ENCODE results near the gene CDC42BPA. TPM values are rescaled to one million over a fixed set of nuclear protein-coding genes. Genes with fewer than 3 reads are reported as not detected.

Gene CDC42BPA
- total and polyA plus RNA-seq, 4 donors: 8.1 to 71.3 (median 33.0) TPM

GRCh38 chr1:226987623-226988333 is 330.5 kb downstream of the CDC42BPA start:
- peaks cover 0 to 2% of the 10 kb centered on the region in 2 donors for H3K4me1 ChIP-seq (ENCODE audit: control insufficient read depth in 1 of 2, insufficient read depth in 2 of 2, low read length in 2 of 2)
- intact Hi-C loops (cut with DNase I): no loop called here
- H3K36me3 ChIP-seq (ENCODE audit: control insufficient read depth in 1 of 2, insufficient read depth in 2 of 2, low read length in 1 of 2): peaks cover 2% of the 10 kb centered on the region in 2 donors
- no peaks in the 10 kb centered on the region for H3K9me3 ChIP-seq (ENCODE audit: control insufficient read depth, low read length)
- H3K27ac ChIP-seq (ENCODE audit: low read depth in 1 of 2, low read length in 2 of 2): no peak overlapping the region
- WGBS, 2 donors: 88 to 91% methylated on average over 16 of the region's 16 CpGs
- H3K4me3 ChIP-seq (ENCODE audit: low read length in 2 of 2): no peak overlapping the region
- ATAC-seq (ENCODE audit: low FRiP score) (no peak), DNase-seq (no peak)
- no peaks in the 10 kb centered on the region for H3K27me3 ChIP-seq (ENCODE audit: control insufficient read depth in 1 of 2, insufficient read depth in 2 of 2, low read length in 1 of 2)

DNA sequence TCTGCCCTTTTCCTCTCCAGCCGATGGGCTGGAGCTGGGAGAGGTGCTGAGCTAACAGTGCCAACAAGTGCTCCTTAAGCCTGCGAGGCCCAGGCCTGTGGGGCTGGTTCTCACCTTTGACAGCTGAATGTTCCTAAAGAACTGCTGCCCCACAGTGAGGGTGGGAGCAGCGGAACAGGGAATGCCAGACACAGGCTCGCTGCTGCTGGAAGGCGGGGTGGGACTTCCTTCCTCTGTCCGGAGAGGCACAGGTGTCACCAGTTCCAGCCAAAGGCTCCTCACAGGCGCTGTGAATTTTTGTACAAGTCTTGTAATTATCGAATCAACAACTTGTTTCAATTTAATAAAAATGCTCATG is 331.1 kb downstream of the CDC42BPA start:
- Histone ChIP-seq H3K36me3 (ENCODE audit: control insufficient read depth in 1 of 2, insufficient read depth in 2 of 2, low read length in 1 of 2) (peaks cover 2% of the 10 kb centered on the region in 2 donors), H3K27ac (ENCODE audit: low read depth in 1 of 2, low read length in 2 of 2) (no peak overlapping the region), H3K4me1 (ENCODE audit: control insufficient read depth in 1 of 2, insufficient read depth in 2 of 2, low read length in 2 of 2) (peaks cover 0 to 2% of the 10 kb centered on the region in 2 donors)

GRCh38 chr1:226986496-226987178 is 331.7 kb downstream of the CDC42BPA start:
- DNase-seq (no peak), ATAC-seq (ENCODE audit: low FRiP score) (no peak)
- intact Hi-C loops (cut with DNase I): no loop called here
- Histone ChIP-seq H3K4me1 (ENCODE audit: control insufficient read depth in 1 of 2, insufficient read depth in 2 of 2, low read length in 2 of 2) (peaks cover 0 to 2% of the 10 kb centered on the region in 2 donors), H3K4me3 (ENCODE audit: low read length in 2 of 2) (no peak overlapping the region), H3K36me3 (ENCODE audit: control insufficient read depth in 1 of 2, insufficient read depth in 2 of 2, low read length in 1 of 2) (peaks cover 2% of the 10 kb centered on the region in 2 donors), H3K27me3 (ENCODE audit: control insufficient read depth in 1 of 2, insufficient read depth in 2 of 2, low read length in 1 of 2) (no peaks in the 10 kb centered on the region), H3K9me3 (ENCODE audit: control insufficient read depth, low read length) (no peaks in the 10 kb centered on the region), H3K27ac (ENCODE audit: low read depth in 1 of 2, low read length in 2 of 2) (no peak overlapping the region)
- WGBS, 2 donors: 92 to 93% methylated on average over 21 of the region's 21 CpGs

More for the DNA sequence above, 331.1 kb downstream of the CDC42BPA start:
- Histone ChIP-seq H3K9me3 (ENCODE audit: control insufficient read depth, low read length) (no peaks in the 10 kb centered on the region), H3K27me3 (ENCODE audit: control insufficient read depth in 1 of 2, insufficient read depth in 2 of 2, low read length in 1 of 2) (no peaks in the 10 kb centered on the region), H3K4me3 (ENCODE audit: low read length in 2 of 2) (no peak overlapping the region)
- ATAC-seq (ENCODE audit: low FRiP score): no peak
- peak in 1 of 2 donors; percentile 65 for DNase-seq
- WGBS, 2 donors: 91 to 92% methylated on average over 8 of the region's 8 CpGs
- intact Hi-C loops (cut with DNase I): no loop called here

- WGBS, 2 donors: 64% methylated on average over 24 to 25 of the region's 25 CpGs
Measured at GRCh38 chr1:226985839-226986463, 332.3 kb downstream of the CDC42BPA start.

DNA sequence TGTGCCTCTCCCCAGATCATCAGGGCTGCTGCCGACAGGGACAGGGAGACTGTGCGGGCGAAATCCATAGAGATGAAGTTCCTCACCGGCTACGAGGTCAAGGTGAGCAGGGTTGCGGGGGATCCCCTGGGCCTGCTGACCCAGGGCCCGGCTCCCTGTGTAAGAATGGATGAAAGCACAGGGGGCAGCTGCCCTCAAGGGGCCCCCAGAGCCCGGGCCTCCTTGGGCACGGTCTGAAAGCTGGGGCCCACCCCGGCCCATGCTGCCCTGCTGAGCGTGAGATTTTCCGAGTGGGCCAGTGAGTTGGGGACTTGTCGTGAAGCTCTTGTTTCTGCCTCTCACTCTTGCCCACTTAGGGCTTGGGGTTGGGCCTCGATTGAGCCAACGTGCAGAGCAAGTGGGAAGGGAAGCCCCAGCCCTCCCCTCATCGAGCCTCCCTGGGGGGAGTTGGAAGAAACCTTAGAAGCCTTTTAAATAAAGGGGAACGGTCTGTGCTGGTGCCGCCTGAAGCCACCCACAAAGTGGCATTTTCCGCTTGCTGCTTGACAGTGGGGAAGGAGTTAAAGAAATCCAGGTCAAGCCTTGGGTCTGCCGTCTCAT is 333.0 kb downstream of the CDC42BPA start:
- WGBS, 2 donors: 83 to 88% methylated on average over 20 of the region's 20 CpGs
- no peak for DNase-seq
- intact Hi-C loops (cut with DNase I): no loop called here

More at GRCh38 chr1:226985839-226986463, 332.3 kb downstream of the CDC42BPA start:
- ATAC-seq (ENCODE audit: low FRiP score): no peak
- H3K36me3 ChIP-seq (ENCODE audit: control insufficient read depth in 1 of 2, insufficient read depth in 2 of 2, low read length in 1 of 2): peaks cover 2% of the 10 kb centered on the region in 2 donors
- H3K9me3 ChIP-seq (ENCODE audit: control insufficient read depth, low read length): no peaks in the 10 kb centered on the region
- H3K27ac ChIP-seq (ENCODE audit: low read depth in 1 of 2, low read length in 2 of 2): no peak overlapping the region
- intact Hi-C loops (cut with DNase I): no loop called here
- DNase-seq: peak in 1 of 2 donors; percentile 72
- H3K4me1 ChIP-seq (ENCODE audit: control insufficient read depth in 1 of 2, insufficient read depth in 2 of 2, low read length in 2 of 2): peaks cover 0 to 2% of the 10 kb centered on the region in 2 donors
- no peaks in the 10 kb centered on the region for H3K27me3 ChIP-seq (ENCODE audit: control insufficient read depth in 1 of 2, insufficient read depth in 2 of 2, low read length in 1 of 2)
- no peak overlapping the region for H3K4me3 ChIP-seq (ENCODE audit: low read length in 2 of 2)

GRCh38 chr1:226984521-226985238 is 333.6 kb downstream of the CDC42BPA start:
- DNase-seq: no peak
- Histone ChIP-seq H3K27me3 (ENCODE audit: control insufficient read depth in 1 of 2, insufficient read depth in 2 of 2, low read length in 1 of 2) (no peaks in the 10 kb centered on the region), H3K27ac (ENCODE audit: low read depth in 1 of 2, low read length in 2 of 2) (no peak overlapping the region), H3K9me3 (ENCODE audit: control insufficient read depth, low read length) (no peaks in the 10 kb centered on the region), H3K4me3 (ENCODE audit: low read length in 2 of 2) (no peak overlapping the region), H3K36me3 (ENCODE audit: control insufficient read depth in 1 of 2, insufficient read depth in 2 of 2, low read length in 1 of 2) (peaks cover 2% of the 10 kb centered on the region in 2 donors), H3K4me1 (ENCODE audit: control insufficient read depth in 1 of 2, insufficient read depth in 2 of 2, low read length in 2 of 2) (peaks cover 0 to 2% of the 10 kb centered on the region in 2 donors)
- 78 to 84% methylated on average over 18 of the region's 18 CpGs for WGBS, 2 donors
- ATAC-seq (ENCODE audit: low FRiP score): no peak
- intact Hi-C loops (cut with DNase I): no loop called here

More for the DNA sequence above, 333.0 kb downstream of the CDC42BPA start:
- Histone ChIP-seq H3K4me1 (ENCODE audit: control insufficient read depth in 1 of 2, insufficient read depth in 2 of 2, low read length in 2 of 2) (peaks cover 0 to 2% of the 10 kb centered on the region in 2 donors), H3K27me3 (ENCODE audit: control insufficient read depth in 1 of 2, insufficient read depth in 2 of 2, low read length in 1 of 2) (no peaks in the 10 kb centered on the region), H3K4me3 (ENCODE audit: low read length in 2 of 2) (no peak overlapping the region), H3K27ac (ENCODE audit: low read depth in 1 of 2, low read length in 2 of 2) (no peak overlapping the region), H3K9me3 (ENCODE audit: control insufficient read depth, low read length) (no peaks in the 10 kb centered on the region), H3K36me3 (ENCODE audit: control insufficient read depth in 1 of 2, insufficient read depth in 2 of 2, low read length in 1 of 2) (peaks cover 2% of the 10 kb centered on the region in 2 donors)
- no peak for ATAC-seq (ENCODE audit: low FRiP score)

GRCh38 chr1:226983992-226984364 is 334.3 kb downstream of the CDC42BPA start:
- H3K27ac ChIP-seq (ENCODE audit: low read depth in 1 of 2, low read length in 2 of 2): no peak overlapping the region
- H3K4me3 ChIP-seq (ENCODE audit: low read length in 2 of 2): no peak overlapping the region
- no peaks in the 10 kb centered on the region for H3K27me3 ChIP-seq (ENCODE audit: control insufficient read depth in 1 of 2, insufficient read depth in 2 of 2, low read length in 1 of 2)
- intact Hi-C loops (cut with DNase I): no loop called here
- no peak for ATAC-seq (ENCODE audit: low FRiP score)
- DNase-seq: no peak
- WGBS, 2 donors: 45 to 50% methylated on average over 5 of the region's 5 CpGs
- peaks cover 0 to 2% of the 10 kb centered on the region in 2 donors for H3K4me1 ChIP-seq (ENCODE audit: control insufficient read depth in 1 of 2, insufficient read depth in 2 of 2, low read length in 2 of 2)
- no peaks in the 10 kb centered on the region for H3K9me3 ChIP-seq (ENCODE audit: control insufficient read depth, low read length)
- peaks cover 2% of the 10 kb centered on the region in 2 donors for H3K36me3 ChIP-seq (ENCODE audit: control insufficient read depth in 1 of 2, insufficient read depth in 2 of 2, low read length in 1 of 2)

Data from aorta (tissue), 5 donors.